HG03135 (cell line): ENCODE measurements around the gene MAP2K5.

Experiments
- ATAC-seq: cut with Tn5 transposase; IDR thresholded peaks from one replicate; pipeline ENCODE4 v1.9.1; 2021; ENCODE audit warnings: mild to moderate bottlenecking, moderate library complexity; ENCODE audit not compliant: unreplicated experiment

MAP2K5 gene

GRCh38 chr15:67777071-67777470 is 234.6 kb downstream of the MAP2K5 start:
- no peak for ATAC-seq

GRCh38 chr15:67777773-67778172 is 235.3 kb downstream of the MAP2K5 start:
- no peak for ATAC-seq

GRCh38 chr15:67778968-67779548 is 236.6 kb downstream of the MAP2K5 start:
- ATAC-seq: no peak

- no peak for ATAC-seq
These were observed 237.1 kb downstream of the MAP2K5 start for GRCh38 chr15:67779549-67780111.

GRCh38 chr15:67781061-67781460 is 238.6 kb downstream of the MAP2K5 start:
- ATAC-seq: no peak

GRCh38 chr15:67781907-67782690 is 239.6 kb downstream of the MAP2K5 start:
- no peak for ATAC-seq

GRCh38 chr15:67782691-67782991 is 240.1 kb downstream of the MAP2K5 start:
- ATAC-seq: no peak

- peak; percentile 64 for ATAC-seq
These were observed 240.8 kb downstream of the MAP2K5 start for GRCh38 chr15:67783303-67783702.

GRCh38 chr15:67784090-67784781 is 241.7 kb downstream of the MAP2K5 start:
- peak; percentile 90 for ATAC-seq

GRCh38 chr15:67784856-67785430 is 242.4 kb downstream of the MAP2K5 start:
- ATAC-seq: peak; percentile 14

GRCh38 chr15:67785431-67785830 is 242.9 kb downstream of the MAP2K5 start:
- no peak for ATAC-seq

- no peak for ATAC-seq
These were observed 244.1 kb downstream of the MAP2K5 start for GRCh38 chr15:67786646-67787045.

- no peak for ATAC-seq
These were observed 246.5 kb downstream of the MAP2K5 start for GRCh38 chr15:67788986-67789385.

- no peak for ATAC-seq
These were observed 248.3 kb downstream of the MAP2K5 start for GRCh38 chr15:67790610-67791319.

GRCh38 chr15:67792250-67792942 is 249.9 kb downstream of the MAP2K5 start:
- ATAC-seq: no peak

GRCh38 chr15:67794832-67795574 is 252.5 kb downstream of the MAP2K5 start:
- ATAC-seq: no peak

GRCh38 chr15:67796196-67797127 is 254.0 kb downstream of the MAP2K5 start:
- ATAC-seq: no peak

- ATAC-seq: no peak
These were observed 257.3 kb downstream of the MAP2K5 start for GRCh38 chr15:67799801-67800205.
